Fibroblast of pulmonary artery (primary cell): ENCODE results near the gene RFX6.

Experiments
- DNase-seq: peaks from one replicate; pipeline ENCODE4 v3.0.0-alpha.2; 2010; ENCODE audit warnings: low read depth
- H3K4me3 ChIP-seq: replicated peaks from 2 replicates; pipeline ENCODE4 v1.5.1; 2011; ENCODE audit warnings: low read depth, mild to moderate bottlenecking, control low read depth, low read length, moderate library complexity
- CTCF ChIP-seq: IDR thresholded peaks from 2 replicates; pipeline ENCODE4 v1.5.1; 2011; ENCODE audit warnings: mild to moderate bottlenecking, control low read depth, low read length, inconsistent platforms; ENCODE audit errors: missing control alignments

Gene RFX6

DNA sequence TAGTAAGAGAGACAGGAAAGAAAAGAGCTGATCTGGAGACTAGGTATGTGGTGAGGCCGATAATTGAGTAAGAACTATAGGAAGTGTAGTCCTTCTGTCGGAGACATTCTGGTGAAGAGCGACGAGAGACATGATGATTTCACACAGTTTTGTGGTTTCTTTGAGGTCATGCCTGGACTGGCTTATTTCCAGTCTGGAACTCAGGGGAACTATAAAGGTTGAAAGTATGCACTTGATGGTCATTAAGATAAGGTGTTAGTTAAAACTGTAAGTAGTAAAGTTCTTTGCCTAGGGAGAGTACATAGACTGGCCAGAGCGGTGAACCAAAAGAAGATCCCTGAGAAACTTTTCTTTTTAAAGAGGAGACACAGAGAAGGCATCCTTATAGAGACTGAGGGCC, 68.8 kb downstream of the RFX6 start:
- TF ChIP-seq CTCF = no peak
- no peak for DNase-seq
- H3K4me3 ChIP-seq = no peak overlapping the region

DNA sequence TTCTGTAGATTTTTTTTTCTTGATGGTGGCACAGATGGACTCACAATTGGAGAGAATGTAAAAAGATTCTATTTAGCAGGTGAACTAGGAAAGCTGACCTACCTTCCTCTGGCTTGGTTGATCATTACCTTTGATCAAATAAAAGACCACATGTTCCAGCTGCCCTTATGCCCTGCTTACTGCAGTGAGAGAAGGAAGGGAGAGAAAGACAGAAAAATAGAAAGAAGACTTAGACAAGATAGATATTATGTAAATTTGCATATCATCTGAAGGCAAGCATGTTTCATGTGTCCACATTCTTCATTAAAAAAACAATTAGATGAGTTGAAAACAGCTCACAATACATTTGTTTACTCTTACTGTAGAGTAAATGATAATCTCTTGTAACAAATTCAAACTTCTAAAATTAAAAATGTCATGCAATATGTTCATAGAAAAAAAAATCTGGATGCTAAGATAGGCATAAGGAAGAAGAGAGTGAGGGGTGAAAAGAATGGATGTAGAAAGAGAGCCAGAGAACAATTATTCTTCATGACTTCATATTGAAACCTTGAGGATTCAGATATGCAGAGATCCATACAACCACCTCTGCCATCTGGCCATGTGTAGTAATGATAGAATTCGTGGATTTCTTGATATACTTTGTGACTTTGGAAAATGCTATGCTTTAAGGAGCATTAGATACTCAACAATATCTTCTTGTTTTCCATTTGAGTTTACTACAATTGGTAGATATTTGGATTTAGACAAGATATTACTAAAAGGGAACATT, 71.7 kb downstream of the RFX6 start:
- TF ChIP-seq CTCF = no peak
- no peak for DNase-seq
- no peak overlapping the region for H3K4me3 ChIP-seq

- DNase-seq = no peak
- TF ChIP-seq CTCF = no peak
- H3K4me3 ChIP-seq = no peak overlapping the region
Measured at GRCh38 chr6:116949964-116950363, 72.9 kb downstream of the RFX6 start.

- no peak for TF ChIP-seq CTCF
- no peak for DNase-seq
Measured at GRCh38 chr6:116954335-116954734, 77.3 kb downstream of the RFX6 start.

DNA sequence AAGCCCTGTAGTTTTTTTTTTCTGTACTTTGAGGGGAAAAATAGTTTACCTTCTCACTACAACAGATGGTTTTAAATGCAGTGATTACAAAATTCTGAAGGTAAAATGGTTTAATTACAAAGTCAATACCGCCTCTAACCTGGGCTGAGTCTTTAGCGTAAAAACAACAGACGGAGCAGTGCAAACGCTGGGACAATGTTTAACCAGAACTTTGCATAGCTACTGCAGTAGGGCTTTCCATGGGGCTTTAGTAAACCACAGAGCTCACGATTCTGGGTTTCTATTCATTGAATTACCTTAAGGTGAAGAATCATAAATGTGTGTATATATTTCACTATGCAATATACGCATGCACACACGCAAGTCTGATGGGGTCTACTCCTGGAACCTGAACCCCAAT, 77.9 kb downstream of the RFX6 start:
- TF ChIP-seq CTCF = no peak
- DNase-seq = no peak

More at GRCh38 chr6:116954335-116954734, 77.3 kb downstream of the RFX6 start:
- H3K4me3 ChIP-seq = no peak overlapping the region

DNA sequence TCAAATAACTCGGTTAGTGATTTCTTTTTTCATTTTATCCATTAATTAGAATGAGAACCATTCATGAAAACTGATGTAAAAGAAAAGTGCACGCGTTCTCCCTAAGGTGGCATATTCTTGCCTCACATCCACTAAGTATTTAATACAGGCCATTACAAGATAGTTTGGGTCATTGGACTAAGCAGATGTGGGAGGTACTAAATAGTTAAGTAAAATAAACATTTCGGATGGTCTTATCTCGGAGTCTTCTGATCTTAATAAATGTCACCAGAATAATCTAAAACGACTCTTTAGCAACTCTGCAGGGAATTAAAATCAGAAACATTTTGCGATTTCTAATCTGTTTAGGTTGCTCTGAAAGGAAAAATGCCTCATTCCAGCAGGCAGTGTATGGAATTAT, 78.7 kb downstream of the RFX6 start:
- H3K4me3 ChIP-seq = no peak overlapping the region
- no peak for TF ChIP-seq CTCF
- DNase-seq = no peak

More for the DNA sequence above, 77.9 kb downstream of the RFX6 start:
- no peak overlapping the region for H3K4me3 ChIP-seq

DNA sequence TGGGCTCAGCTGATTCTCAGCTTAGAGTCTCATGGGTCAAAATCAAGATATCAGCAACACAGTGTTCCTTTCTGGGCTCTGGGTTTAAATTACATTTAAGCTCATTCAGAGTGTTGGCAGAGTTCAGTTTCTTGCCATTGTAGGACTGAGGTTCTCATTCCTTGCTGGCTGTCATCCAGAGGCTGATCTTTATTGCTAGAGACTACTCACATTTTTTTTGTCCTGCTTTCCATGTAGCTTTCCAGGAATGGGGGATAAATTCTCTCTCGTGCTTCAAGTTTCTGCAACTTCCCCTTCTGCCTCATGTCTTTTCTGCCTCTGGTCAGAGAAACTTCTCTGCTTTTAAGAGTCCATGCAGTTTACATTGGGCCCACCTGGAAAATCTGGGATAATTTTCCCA, 86.9 kb downstream of the RFX6 start:
- TF ChIP-seq CTCF = no peak
- H3K4me3 ChIP-seq = no peak overlapping the region
- no peak for DNase-seq
